Measurements from ENCODE around the gene ITPKB.
A peak's percentile ranks its signal among the peaks of the same experiment; 100 is the strongest.

The ITPKB gene

DNA sequence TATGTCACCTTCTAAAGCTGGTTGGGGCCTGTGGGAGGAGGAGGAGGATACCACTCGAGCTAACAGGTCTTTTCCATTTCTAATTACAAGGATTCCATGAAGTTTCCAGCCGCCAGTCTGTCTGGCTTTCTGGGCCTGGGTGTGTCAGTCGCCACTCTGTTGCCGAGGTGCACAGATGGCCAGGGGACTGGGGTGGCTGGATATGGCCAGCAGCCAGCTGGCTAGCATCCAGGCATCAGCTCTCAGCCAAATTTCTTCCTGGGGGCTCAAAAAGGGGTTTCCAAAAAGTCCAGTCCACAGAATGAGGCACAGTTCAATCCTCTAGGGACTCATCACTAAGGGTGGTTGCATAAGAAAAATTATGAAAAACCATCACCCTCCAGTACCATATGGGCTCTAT is 32.4 kb downstream of the ITPKB start:
- Histone ChIP-seq H2BK12ac (ENCODE audit: low read length) (no peak overlapping the region), H3K27me3 (ENCODE audit: control insufficient read depth in 3 of 3, insufficient read depth in 3 of 3, low read depth in 1 of 3, low read length in 3 of 3) (no peaks in the 10 kb centered on the region), H3K9me3 (replicated peaks in 1 of 2; ENCODE audit: control insufficient read depth in 2 of 2, insufficient read depth in 1 of 2, low read depth in 1 of 2, low read length in 2 of 2) (no peaks in the 10 kb centered on the region), H3K4me3 (ENCODE audit: low read length in 2 of 2) (no peak overlapping the region), H2BK120ac (ENCODE audit: low read depth, low read length) (no peak overlapping the region), H3K23ac (ENCODE audit: low read depth, low read length, poor library complexity) (no peak overlapping the region), H3K9ac (ENCODE audit: low read depth, low read length, poor library complexity) (no peak overlapping the region), H3K4me1 (ENCODE audit: control insufficient read depth in 2 of 2, insufficient read depth in 1 of 2, low read depth in 1 of 2, low read length in 2 of 2) (peaks cover 8% of the 10 kb centered on the region in 2 donors), H3K4me2 (ENCODE audit: insufficient read depth, low read length, poor library complexity, severe bottlenecking) (no peak overlapping the region), H3K79me1 (ENCODE audit: low read depth, low read length) (no peaks in the 10 kb centered on the region), H2AFZ (ENCODE audit: low read length) (no peak overlapping the region), H3K18ac (ENCODE audit: low read length) (no peak overlapping the region), H4K8ac (ENCODE audit: low read depth, low read length) (no peak overlapping the region), H4K91ac (ENCODE audit: low read depth, low read length, poor library complexity) (no peak overlapping the region), H3K4ac (ENCODE audit: low read length) (no peak overlapping the region), H3K14ac (ENCODE audit: low read length) (no peak overlapping the region), H2BK15ac (ENCODE audit: low read length) (no peak overlapping the region), H3K27ac (replicated peaks; ENCODE audit: low read length) (no peak overlapping the region), H2AK5ac (ENCODE audit: low read depth, low read length) (no peak overlapping the region), H3K36me3 (replicated peaks in 1 of 2; ENCODE audit: control insufficient read depth in 2 of 2, insufficient read depth in 2 of 2, low read length in 2 of 2) (no peaks in the 10 kb centered on the region), H2BK5ac (ENCODE audit: low read length) (no peak overlapping the region)
- WGBS, 2 donors (ENCODE audit: extremely low coverage in 2 of 2, insufficient read length in 2 of 2, insufficient replicate concordance in 1 of 2), result no CpG with 5 or more reads among the region's 4 CpGs
- no peak for DNase-seq (ENCODE audit: low spot score)

DNA sequence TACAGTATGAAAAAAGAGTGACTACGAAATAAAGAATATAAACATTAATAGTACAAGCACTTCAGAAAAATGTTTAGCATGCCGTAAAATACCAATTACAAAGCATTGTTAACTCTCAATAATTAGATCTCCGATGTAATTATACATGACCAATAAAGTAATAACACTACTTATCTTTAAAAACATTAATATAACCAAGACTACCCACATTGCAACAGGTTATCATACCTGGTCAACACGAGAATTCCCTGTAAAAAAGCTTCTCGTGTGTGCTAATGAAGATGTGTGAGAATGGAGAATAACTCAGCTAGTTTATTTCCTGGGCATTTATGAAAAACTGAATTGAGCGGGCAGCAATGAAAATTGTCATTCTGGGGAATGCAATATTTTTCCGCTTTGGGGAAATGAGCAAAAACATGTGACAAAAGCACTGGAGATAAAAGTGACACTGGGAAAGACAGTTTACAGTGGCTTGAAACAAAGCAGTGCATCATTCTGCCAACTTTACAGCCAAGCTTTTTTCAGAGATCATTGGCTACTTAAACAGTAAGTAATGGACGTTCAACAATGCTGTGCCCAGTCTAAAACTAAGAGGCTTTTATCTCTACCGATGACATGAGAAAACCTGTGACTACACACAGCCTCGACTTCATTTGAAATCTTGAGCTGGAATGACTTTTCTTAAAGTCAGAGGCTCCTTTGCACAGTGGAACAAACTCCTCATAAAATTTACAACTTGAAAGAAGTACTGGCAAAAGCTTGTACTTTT is 34.7 kb downstream of the ITPKB start:
- no peak overlapping the region for H3K4me2 ChIP-seq (ENCODE audit: insufficient read depth, low read length, poor library complexity, severe bottlenecking)
- H4K8ac ChIP-seq (ENCODE audit: low read depth, low read length), result no peak overlapping the region
- H3K9me3 ChIP-seq (replicated peaks in 1 of 2; ENCODE audit: control insufficient read depth in 2 of 2, insufficient read depth in 1 of 2, low read depth in 1 of 2, low read length in 2 of 2), result no peaks in the 10 kb centered on the region
- H3K4me3 ChIP-seq (ENCODE audit: low read length in 2 of 2), result no peak overlapping the region
- H3K23ac ChIP-seq (ENCODE audit: low read depth, low read length, poor library complexity), result no peak overlapping the region
- H3K27me3 ChIP-seq (ENCODE audit: control insufficient read depth in 3 of 3, insufficient read depth in 3 of 3, low read depth in 1 of 3, low read length in 3 of 3), result no peaks in the 10 kb centered on the region
- WGBS, 2 donors (ENCODE audit: extremely low coverage in 2 of 2, insufficient read length in 2 of 2, insufficient replicate concordance in 1 of 2), result no CpG with 5 or more reads among the region's 10 CpGs
- no peak overlapping the region for H2AFZ ChIP-seq (ENCODE audit: low read length)
- no peak overlapping the region for H2BK5ac ChIP-seq (ENCODE audit: low read length)
- no peak overlapping the region for H3K9ac ChIP-seq (ENCODE audit: low read depth, low read length, poor library complexity)
- H3K79me1 ChIP-seq (ENCODE audit: low read depth, low read length), result no peaks in the 10 kb centered on the region
- H2BK120ac ChIP-seq (ENCODE audit: low read depth, low read length), result no peak overlapping the region
- no peak for DNase-seq (ENCODE audit: low spot score)
- H2BK15ac ChIP-seq (ENCODE audit: low read length), result no peak overlapping the region
- H3K27ac ChIP-seq (replicated peaks; ENCODE audit: low read length), result no peak overlapping the region
- H2BK12ac ChIP-seq (ENCODE audit: low read length), result no peak overlapping the region
- no peak overlapping the region for H2AK5ac ChIP-seq (ENCODE audit: low read depth, low read length)
- H4K91ac ChIP-seq (ENCODE audit: low read depth, low read length, poor library complexity), result no peak overlapping the region
- peaks cover 8 to 10% of the 10 kb centered on the region in 2 donors for H3K4me1 ChIP-seq (ENCODE audit: control insufficient read depth in 2 of 2, insufficient read depth in 1 of 2, low read depth in 1 of 2, low read length in 2 of 2)
- no peak overlapping the region for H3K14ac ChIP-seq (ENCODE audit: low read length)
- H3K4ac ChIP-seq (ENCODE audit: low read length), result no peak overlapping the region
- H3K36me3 ChIP-seq (replicated peaks in 1 of 2; ENCODE audit: control insufficient read depth in 2 of 2, insufficient read depth in 2 of 2, low read length in 2 of 2), result no peaks in the 10 kb centered on the region
- H3K18ac ChIP-seq (ENCODE audit: low read length), result no peak overlapping the region

DNA sequence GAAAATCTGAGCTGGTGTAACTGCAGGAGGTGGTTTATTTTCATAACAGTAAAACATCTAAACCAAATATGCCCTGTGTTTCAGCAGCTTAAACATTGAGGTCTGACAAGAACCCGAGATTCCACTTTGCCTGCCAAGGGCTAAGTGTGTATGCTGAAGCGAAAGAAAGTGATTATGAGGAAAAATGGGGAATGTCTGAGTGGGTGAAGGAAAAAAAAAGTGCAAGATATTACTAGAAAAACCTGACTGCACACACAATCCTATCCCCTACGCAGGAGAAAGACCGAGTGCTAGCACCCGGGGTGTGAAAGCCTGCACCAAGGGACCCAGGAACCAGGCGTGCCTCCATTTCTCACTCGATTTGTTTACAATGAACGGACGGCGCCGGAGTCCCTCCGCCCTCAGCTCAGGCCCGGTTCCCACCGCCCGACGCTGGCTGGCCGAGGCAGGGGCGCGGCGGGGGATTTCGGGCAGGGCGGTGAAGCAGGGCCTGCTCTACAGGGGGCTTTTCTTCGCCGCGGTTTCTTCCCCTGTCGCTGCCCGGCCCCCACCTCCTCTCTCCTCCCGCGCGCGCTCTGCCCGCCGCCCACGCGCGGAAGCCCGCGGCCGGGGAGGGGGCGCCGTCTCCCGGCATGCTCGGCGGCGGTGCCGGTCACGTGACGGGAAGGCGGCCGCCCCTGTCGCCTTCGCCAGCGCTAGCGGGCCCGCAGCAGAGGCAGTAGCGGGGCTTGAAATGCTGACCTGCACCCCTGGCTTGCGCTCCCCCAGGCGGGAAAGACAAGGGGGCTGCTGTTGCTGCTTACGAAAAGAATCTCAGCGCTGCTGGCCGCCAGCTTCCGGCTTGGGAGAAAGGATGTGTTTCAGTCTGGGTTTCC is 35.9 kb downstream of the ITPKB start:
- H3K4me3 ChIP-seq (ENCODE audit: low read length in 2 of 2), result peak overlapping the region in 1 of 2 donors; percentile 78
- H4K8ac ChIP-seq (ENCODE audit: low read depth, low read length), result peak overlapping the region; percentile 94
- H2BK120ac ChIP-seq (ENCODE audit: low read depth, low read length), result no peak overlapping the region
- H3K27me3 ChIP-seq (ENCODE audit: control insufficient read depth in 3 of 3, insufficient read depth in 3 of 3, low read depth in 1 of 3, low read length in 3 of 3), result no peaks in the 10 kb centered on the region
- H3K14ac ChIP-seq (ENCODE audit: low read length), result no peak overlapping the region
- no peak overlapping the region for H2AK5ac ChIP-seq (ENCODE audit: low read depth, low read length)
- H3K4me2 ChIP-seq (ENCODE audit: insufficient read depth, low read length, poor library complexity, severe bottlenecking), result peak overlapping the region; percentile 62
- no peak overlapping the region for H2BK5ac ChIP-seq (ENCODE audit: low read length)
- H3K36me3 ChIP-seq (replicated peaks in 1 of 2; ENCODE audit: control insufficient read depth in 2 of 2, insufficient read depth in 2 of 2, low read length in 2 of 2), result no peaks in the 10 kb centered on the region
- H3K27ac ChIP-seq (replicated peaks; ENCODE audit: low read length), result peak overlapping the region; percentile 52
- no peaks in the 10 kb centered on the region for H3K79me1 ChIP-seq (ENCODE audit: low read depth, low read length)
- H3K18ac ChIP-seq (ENCODE audit: low read length), result peak overlapping the region; percentile 97
- H2AFZ ChIP-seq (ENCODE audit: low read length), result peak overlapping the region; percentile 7
- no CpG with 5 or more reads among the region's 62 CpGs for WGBS, 2 donors (ENCODE audit: extremely low coverage in 2 of 2, insufficient read length in 2 of 2, insufficient replicate concordance in 1 of 2)
- H2BK15ac ChIP-seq (ENCODE audit: low read length), result peak overlapping the region; percentile 41
- H4K91ac ChIP-seq (ENCODE audit: low read depth, low read length, poor library complexity), result no peak overlapping the region
- H3K9me3 ChIP-seq (replicated peaks in 1 of 2; ENCODE audit: control insufficient read depth in 2 of 2, insufficient read depth in 1 of 2, low read depth in 1 of 2, low read length in 2 of 2), result no peaks in the 10 kb centered on the region
- DNase-seq (ENCODE audit: low spot score), result peak; percentile 52
- H3K9ac ChIP-seq (ENCODE audit: low read depth, low read length, poor library complexity), result peak overlapping the region; percentile 82
- peak overlapping the region; percentile 42 for H2BK12ac ChIP-seq (ENCODE audit: low read length)
- H3K4ac ChIP-seq (ENCODE audit: low read length), result no peak overlapping the region
- H3K23ac ChIP-seq (ENCODE audit: low read depth, low read length, poor library complexity), result peak overlapping the region; percentile 87
- H3K4me1 ChIP-seq (ENCODE audit: control insufficient read depth in 2 of 2, insufficient read depth in 1 of 2, low read depth in 1 of 2, low read length in 2 of 2), result peaks cover under 1 to 4% of the 10 kb centered on the region in 2 donors

DNA sequence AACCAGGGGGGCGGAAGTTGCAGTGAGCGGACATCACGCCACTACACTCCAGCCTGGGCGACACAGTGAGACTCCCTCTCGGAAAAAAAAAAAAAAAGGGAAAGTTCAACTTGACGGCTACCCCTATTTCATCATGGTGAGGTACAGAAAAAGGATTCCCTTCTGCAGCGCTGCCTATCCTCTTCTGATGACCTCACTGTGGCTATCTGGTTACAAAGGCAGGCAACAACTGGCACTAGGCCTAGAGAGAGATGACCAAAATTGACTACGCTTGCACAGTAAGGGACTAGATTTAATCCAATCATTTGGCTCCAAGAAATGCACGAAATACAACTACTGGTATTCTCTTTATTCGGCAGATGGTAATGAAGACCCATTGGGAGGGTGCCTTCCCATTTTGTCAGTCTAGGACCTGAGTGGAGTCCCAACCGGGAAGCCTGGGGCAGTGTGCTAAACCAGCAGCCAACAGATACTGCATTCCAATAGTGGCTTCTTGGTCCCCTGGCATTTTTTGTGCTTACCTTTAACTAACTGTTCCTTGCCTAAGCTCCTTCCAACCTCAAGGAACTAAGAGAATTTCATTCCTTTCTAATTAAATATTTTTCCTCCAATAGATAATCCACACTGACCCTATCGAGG is 36.6 kb downstream of the ITPKB start:
- no peak overlapping the region for H3K4me3 ChIP-seq (ENCODE audit: low read length in 2 of 2)

More for the DNA sequence above, 36.6 kb downstream of the ITPKB start:
- Histone ChIP-seq H2BK5ac (ENCODE audit: low read length) (no peak overlapping the region), H3K27ac (replicated peaks; ENCODE audit: low read length) (no peak overlapping the region), H3K4ac (ENCODE audit: low read length) (no peak overlapping the region), H3K23ac (ENCODE audit: low read depth, low read length, poor library complexity) (no peak overlapping the region), H2AK5ac (ENCODE audit: low read depth, low read length) (no peak overlapping the region), H3K4me1 (ENCODE audit: control insufficient read depth in 2 of 2, insufficient read depth in 1 of 2, low read depth in 1 of 2, low read length in 2 of 2) (peaks cover 6 to 7% of the 10 kb centered on the region in 2 donors), H3K9ac (ENCODE audit: low read depth, low read length, poor library complexity) (no peak overlapping the region), H3K27me3 (ENCODE audit: control insufficient read depth in 3 of 3, insufficient read depth in 3 of 3, low read depth in 1 of 3, low read length in 3 of 3) (no peaks in the 10 kb centered on the region), H3K79me1 (ENCODE audit: low read depth, low read length) (no peaks in the 10 kb centered on the region), H2BK120ac (ENCODE audit: low read depth, low read length) (no peak overlapping the region), H3K36me3 (replicated peaks in 1 of 2; ENCODE audit: control insufficient read depth in 2 of 2, insufficient read depth in 2 of 2, low read length in 2 of 2) (no peaks in the 10 kb centered on the region), H2AFZ (ENCODE audit: low read length) (no peak overlapping the region), H3K9me3 (replicated peaks in 1 of 2; ENCODE audit: control insufficient read depth in 2 of 2, insufficient read depth in 1 of 2, low read depth in 1 of 2, low read length in 2 of 2) (no peaks in the 10 kb centered on the region), H4K91ac (ENCODE audit: low read depth, low read length, poor library complexity) (no peak overlapping the region), H3K18ac (ENCODE audit: low read length) (no peak overlapping the region), H3K4me2 (ENCODE audit: insufficient read depth, low read length, poor library complexity, severe bottlenecking) (no peak overlapping the region), H4K8ac (ENCODE audit: low read depth, low read length) (no peak overlapping the region), H3K14ac (ENCODE audit: low read length) (no peak overlapping the region), H2BK12ac (ENCODE audit: low read length) (no peak overlapping the region), H2BK15ac (ENCODE audit: low read length) (no peak overlapping the region)
- no peak for DNase-seq (ENCODE audit: low spot score)
- WGBS, 2 donors (ENCODE audit: extremely low coverage in 2 of 2, insufficient read length in 2 of 2, insufficient replicate concordance in 1 of 2), result no CpG with 5 or more reads among the region's 12 CpGs
